Measurements from ENCODE around the gene CCDC102B.

The CCDC102B gene

GRCh38 chr18:69088973-69089372, 291.1 kb downstream of the CCDC102B start:
- no peak for DNase-seq (ENCODE audit: low read depth)

- no peak for DNase-seq (ENCODE audit: low read depth)
These were observed 299.5 kb downstream of the CCDC102B start for GRCh38 chr18:69097349-69097748.

GRCh38 chr18:69102959-69103358, 305.1 kb downstream of the CCDC102B start:
- DNase-seq (ENCODE audit: low read depth) = no peak
